GM19035 (cell line): Measurements from ENCODE around the gene AP4S1.
"Not testable (repeated sequence)": the region's sequence is repeated elsewhere in the genome, so short reads cannot be mapped to it uniquely, and the experiment has no call there.

ENCODE experiments used
- ATAC-seq: cut with Tn5 transposase; IDR thresholded peaks from one replicate; pipeline ENCODE4 v1.9.1; 2021; ENCODE audit not compliant: unreplicated experiment

Gene AP4S1

GRCh38 chr14:31004007-31004406, 21.4 kb upstream of the AP4S1 start:
- ATAC-seq: not testable (repeated sequence)

GRCh38 chr14:31006703-31007102, 18.7 kb upstream of the AP4S1 start:
- no peak for ATAC-seq

GRCh38 chr14:31009836-31010574, 15.4 kb upstream of the AP4S1 start:
- ATAC-seq: no peak

GRCh38 chr14:31010935-31011334, 14.5 kb upstream of the AP4S1 start:
- no peak for ATAC-seq

GRCh38 chr14:31013841-31014240, 11.6 kb upstream of the AP4S1 start:
- no peak for ATAC-seq

- ATAC-seq: no peak
Observed at GRCh38 chr14:31018057-31018645, 7.3 kb upstream of the AP4S1 start.

- no peak for ATAC-seq
Observed at GRCh38 chr14:31020834-31021575, 4.4 kb upstream of the AP4S1 start.

GRCh38 chr14:31021576-31021949, 3.9 kb upstream of the AP4S1 start:
- ATAC-seq: no peak

GRCh38 chr14:31022386-31022785, 3.1 kb upstream of the AP4S1 start:
- no peak for ATAC-seq

GRCh38 chr14:31024010-31024480, 1.4 kb upstream of the AP4S1 start:
- ATAC-seq: no peak

- ATAC-seq: no peak
Observed at GRCh38 chr14:31024577-31025366, 677 bp upstream of the AP4S1 start.

- ATAC-seq: peak; percentile 39
Observed at GRCh38 chr14:31026077-31026449, 614 bp downstream of the AP4S1 start, which contains the start of gene STRN3. STRN3 (minus strand) TSS chr14:31026379; CDS start chr14:31026185, 194 bp downstream.

- ATAC-seq: peak; percentile 94
Observed at GRCh38 chr14:31026450-31027235, 1.2 kb downstream of the AP4S1 start.

- no peak for ATAC-seq
Observed at GRCh38 chr14:31027847-31028246, 2.4 kb downstream of the AP4S1 start.

GRCh38 chr14:31029016-31029970, 3.8 kb downstream of the AP4S1 start:
- no peak for ATAC-seq

- no peak for ATAC-seq
Observed at GRCh38 chr14:31030469-31030868, 5.0 kb downstream of the AP4S1 start.

GRCh38 chr14:31036552-31036951, 11.1 kb downstream of the AP4S1 start:
- no peak for ATAC-seq

- ATAC-seq: no peak
Observed at GRCh38 chr14:31037709-31038221, 12.3 kb downstream of the AP4S1 start.
